Immature natural killer cell (primary cell): ENCODE measurements around the gene RHCG. TPM values are rescaled to one million over a fixed set of nuclear protein-coding genes. Genes with fewer than 3 reads are reported as not detected.
A peak's percentile ranks its signal among the peaks of the same experiment; 100 is the strongest.

ENCODE experiments used
- DNase-seq, 3 donors: peaks; one replicate each; pipeline ENCODE4 v3.0.0; 2022; ENCODE audit warnings: mixed read lengths in 1 of 3
- H3K27ac Mint-ChIP-seq, 6 donors: one replicate each; pipeline ENCODE4 v1.8.0; 2020; ENCODE audit warnings: mixed read lengths in 6 of 6, mild to moderate bottlenecking in 5 of 6, inconsistent platforms in 4 of 6, moderate library complexity in 3 of 6
- H3K27me3 Mint-ChIP-seq, 3 donors: one replicate each; pipeline ENCODE4 v1.8.0; 2020 to 2021; ENCODE audit warnings: low read depth in 3 of 3, mild to moderate bottlenecking in 3 of 3, mixed read lengths in 3 of 3, moderate library complexity in 3 of 3, inconsistent platforms in 1 of 3
- H3K36me3 Mint-ChIP-seq, 3 donors: one replicate each; pipeline ENCODE4 v1.8.0; 2020; ENCODE audit warnings: mixed read lengths in 3 of 3, inconsistent platforms in 2 of 3, mild to moderate bottlenecking in 2 of 3
- H3K4me1 Mint-ChIP-seq, 2 donors: one replicate each; pipeline ENCODE4 v1.8.0; 2020; ENCODE audit warnings: inconsistent platforms in 2 of 2, mild to moderate bottlenecking in 2 of 2, mixed read lengths in 2 of 2, moderate library complexity in 1 of 2
- H3K4me3 Mint-ChIP-seq, 5 donors: one replicate each; pipeline ENCODE4 v1.8.0; 2020; ENCODE audit warnings: mild to moderate bottlenecking in 5 of 5, mixed read lengths in 5 of 5, inconsistent platforms in 3 of 5, moderate library complexity in 3 of 5
- H3K9me3 Mint-ChIP-seq, 6 donors: one replicate each; pipeline ENCODE4 v1.8.0; 2020; ENCODE audit warnings: mild to moderate bottlenecking in 6 of 6, mixed read lengths in 6 of 6, inconsistent platforms in 4 of 6, moderate library complexity in 3 of 6
- polyA plus RNA-seq, 3 donors: library from polyadenylated mRNA; unstranded; fragments of 300-500 nt; fragmentation: Illumina TruSeq; gene quantifications; one replicate each; pipeline ENCODE4 v1.2.3, GENCODE V29; 2021

RHCG gene
- polyA plus RNA-seq, result not detected

DNA sequence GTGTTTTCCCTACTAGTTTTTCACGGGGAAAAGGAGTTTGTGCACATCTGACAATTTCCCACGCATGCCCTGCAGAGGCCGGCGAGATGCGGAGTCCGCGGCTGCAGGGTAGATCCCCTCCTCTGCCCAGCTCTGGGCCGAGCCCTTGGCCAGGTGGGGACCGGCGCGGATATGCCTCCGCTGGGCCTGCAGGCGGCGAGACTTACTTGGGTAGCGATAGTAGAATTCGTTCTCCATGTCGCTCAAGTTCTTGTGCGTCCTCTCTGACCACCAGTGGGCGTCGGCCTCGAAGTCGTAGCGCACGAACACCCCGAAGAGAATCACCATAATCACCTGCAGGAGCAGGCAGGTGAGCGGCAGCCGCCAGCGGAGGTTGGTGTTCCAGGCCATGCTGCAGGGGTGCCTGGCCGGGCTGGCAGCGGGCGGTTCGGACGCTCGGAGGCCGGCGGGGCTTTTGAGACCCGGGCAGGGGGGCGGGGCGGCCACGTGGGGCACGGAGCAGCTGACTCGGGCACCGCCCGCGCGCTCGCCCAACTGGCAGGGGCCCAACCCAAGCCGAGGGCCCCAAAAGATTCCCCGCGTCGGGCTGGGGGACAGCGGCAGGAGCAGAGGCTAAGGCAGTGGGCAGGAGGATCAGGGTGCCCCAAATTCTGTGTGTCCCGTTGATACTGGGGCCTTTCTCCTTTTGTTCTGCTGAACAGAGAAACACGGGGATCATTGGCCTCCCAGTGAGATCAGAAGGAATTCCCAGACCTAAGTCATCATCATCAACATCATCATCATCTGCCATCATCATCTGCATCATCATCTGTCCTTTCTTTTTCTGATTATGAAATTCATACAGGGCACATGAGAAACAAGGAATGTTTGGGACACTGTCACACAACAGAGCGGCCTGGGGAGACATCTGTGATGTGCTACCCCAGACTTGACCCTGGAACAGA lies at the start of gene RHCG:
TSS of gene RHCG (minus strand) at position 429 of the 944 bp plus-strand sequence. CDS start at position 390, 39 bp downstream.
- Mint-ChIP-seq H3K36me3 (no peaks in the 10 kb centered on the region), H3K4me3 (peak within 1 kb of the TSS; percentile 55 to 78 (median 59)), H3K27ac (no peak within 1 kb of the TSS), H3K27me3 (peaks cover 8 to 17% (median 12%) of the 10 kb centered on the region in 3 donors), H3K4me1 (peaks cover 10 to 26% of the 10 kb centered on the region in 2 donors), H3K9me3 (peaks cover 0 to 1% (median 0%) of the 10 kb centered on the region in 6 donors)
- DNase-seq, result no peak

- Mint-ChIP-seq H3K27me3 (peaks cover 1 to 12% (median 10%) of the 10 kb centered on the region in 3 donors), H3K36me3 (peaks cover 0 to under 1% (median under 1%) of the 10 kb centered on the region in 3 donors), H3K4me1 (no peaks in the 10 kb centered on the region), H3K27ac (no peak overlapping the region), H3K9me3 (no peaks in the 10 kb centered on the region), H3K4me3 (peak overlapping the region in 1 of 5 donors; percentile 2)
- DNase-seq, result no peak
These were observed 47.0 kb upstream of the RHCG start for GRCh38 chr15:89543389-89543788.

DNA sequence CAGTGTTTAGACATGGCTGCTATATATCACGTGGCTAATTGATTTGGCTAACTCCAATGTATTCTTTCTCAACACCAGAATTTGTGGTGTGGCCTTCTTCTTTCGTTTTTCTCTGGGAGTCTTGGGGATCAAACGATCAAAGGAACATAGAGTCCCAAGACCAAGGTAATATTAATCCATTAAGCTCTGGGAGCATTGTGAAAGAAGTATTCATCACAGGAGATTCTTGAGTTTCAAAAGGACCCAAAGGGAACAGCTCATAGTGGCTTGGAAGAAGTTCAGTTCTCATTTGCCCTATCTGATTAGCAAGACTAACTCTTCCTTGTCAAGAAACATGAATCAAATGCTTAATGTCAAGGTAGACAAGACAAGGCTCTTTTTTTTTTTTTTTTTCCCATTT lies 46.0 kb upstream of the RHCG start:
- Mint-ChIP-seq H3K27ac (no peak overlapping the region), H3K4me1 (no peaks in the 10 kb centered on the region), H3K27me3 (peaks cover 3 to 17% (median 16%) of the 10 kb centered on the region in 3 donors), H3K9me3 (peaks cover 3 to 10% (median 8%) of the 10 kb centered on the region in 6 donors), H3K36me3 (peaks cover 0 to 7% (median 6%) of the 10 kb centered on the region in 3 donors), H3K4me3 (no peak overlapping the region)
- no peak for DNase-seq

GRCh38 chr15:89539027-89539426 lies 42.6 kb upstream of the RHCG start:
- Mint-ChIP-seq H3K4me1 (no peaks in the 10 kb centered on the region), H3K36me3 (peaks cover 0 to 7% (median 6%) of the 10 kb centered on the region in 3 donors), H3K27ac (no peak overlapping the region), H3K27me3 (peaks cover 6 to 18% (median 16%) of the 10 kb centered on the region in 3 donors), H3K4me3 (no peak overlapping the region), H3K9me3 (peaks cover 3 to 14% (median 9%) of the 10 kb centered on the region in 6 donors)
- DNase-seq, result no peak

DNA sequence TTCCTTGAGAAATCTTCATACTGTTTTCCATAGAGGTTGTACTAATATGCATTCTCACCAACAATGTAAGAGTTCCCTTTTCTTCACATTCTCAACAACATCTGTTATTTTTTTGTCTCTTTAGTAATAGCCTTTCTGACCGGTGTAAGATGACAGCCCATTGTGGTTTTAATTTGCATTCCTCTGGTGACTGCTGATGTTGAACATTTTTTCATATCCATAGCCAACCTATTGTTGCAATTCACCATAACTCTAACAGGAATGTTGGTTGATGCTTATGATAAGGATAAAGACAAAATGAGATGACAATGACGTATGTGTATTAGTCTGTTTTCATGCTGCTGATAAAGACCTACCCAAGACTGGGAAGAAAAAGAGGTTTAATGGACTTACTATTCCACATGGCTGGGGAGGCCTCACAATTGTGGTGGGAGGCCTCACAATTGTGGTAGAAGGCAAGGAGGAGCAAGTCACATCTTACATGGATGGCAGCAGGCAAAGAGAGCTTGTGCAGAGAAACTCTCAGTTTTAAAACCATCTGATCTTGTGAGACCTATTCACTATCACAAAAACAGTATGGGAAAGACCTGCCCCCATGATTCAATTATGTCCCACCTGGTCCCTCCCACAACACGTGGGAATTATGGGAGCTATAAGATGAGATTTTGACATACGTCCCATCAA lies 37.6 kb upstream of the RHCG start:
- H3K4me3 Mint-ChIP-seq, result no peak overlapping the region
- no peaks in the 10 kb centered on the region for H3K4me1 Mint-ChIP-seq
- no peak for DNase-seq
- H3K9me3 Mint-ChIP-seq, result peaks cover 3 to 14% (median 9%) of the 10 kb centered on the region in 6 donors
- no peak overlapping the region for H3K27ac Mint-ChIP-seq
- peaks cover 5 to 10% (median 9%) of the 10 kb centered on the region in 3 donors for H3K27me3 Mint-ChIP-seq
- peaks cover 0 to 7% (median 6%) of the 10 kb centered on the region in 3 donors for H3K36me3 Mint-ChIP-seq

DNA sequence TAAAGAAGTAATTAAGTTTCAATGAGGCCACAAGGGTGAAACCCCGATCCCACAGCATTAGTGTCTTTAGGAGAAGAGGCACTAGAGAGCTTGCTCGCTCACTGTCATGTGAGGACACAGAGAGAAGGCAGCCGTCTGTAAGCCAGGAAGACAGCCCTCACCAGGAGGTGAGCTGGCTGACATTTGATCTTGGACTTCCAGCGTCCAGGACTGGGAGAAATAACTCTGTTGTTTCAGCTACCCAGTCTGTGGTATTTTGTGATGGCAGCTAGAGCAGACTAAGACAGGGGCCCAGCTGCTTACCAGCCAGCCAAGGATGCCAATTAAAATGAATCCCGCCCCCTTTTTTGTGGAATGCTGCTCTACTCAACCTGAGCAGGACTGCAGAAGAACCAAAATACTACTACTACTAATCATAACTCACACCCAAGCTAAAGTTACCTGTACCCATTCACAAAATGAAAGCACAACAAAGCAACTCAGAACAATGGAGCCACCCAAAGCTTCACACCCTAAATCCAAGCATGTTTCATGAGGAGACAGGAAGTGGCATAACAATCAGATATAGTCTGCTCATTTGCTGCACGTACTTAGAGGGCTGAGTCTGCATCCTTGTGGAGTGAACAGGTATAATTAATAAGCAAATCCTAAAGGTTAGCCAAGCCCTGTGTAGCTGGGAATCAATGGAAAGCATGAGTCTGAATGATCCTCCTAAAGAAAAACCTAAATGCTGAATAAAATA lies 35.6 kb upstream of the RHCG start:
- Mint-ChIP-seq H3K36me3 (no peaks in the 10 kb centered on the region), H3K27ac (no peak overlapping the region), H3K4me3 (no peak overlapping the region), H3K9me3 (peaks cover 0 to 4% (median 0%) of the 10 kb centered on the region in 6 donors), H3K27me3 (peaks cover 3 to 6% (median 4%) of the 10 kb centered on the region in 3 donors), H3K4me1 (no peaks in the 10 kb centered on the region)
- no peak for DNase-seq

- peaks cover 2 to 4% (median 4%) of the 10 kb centered on the region in 3 donors for H3K27me3 Mint-ChIP-seq
- DNase-seq, result no peak
- no peaks in the 10 kb centered on the region for H3K4me1 Mint-ChIP-seq
- H3K9me3 Mint-ChIP-seq, result peaks cover 0 to 1% (median 0%) of the 10 kb centered on the region in 6 donors
- no peak overlapping the region for H3K4me3 Mint-ChIP-seq
- H3K36me3 Mint-ChIP-seq, result no peaks in the 10 kb centered on the region
- H3K27ac Mint-ChIP-seq, result no peak overlapping the region
These were observed 34.6 kb upstream of the RHCG start for GRCh38 chr15:89530976-89531375.

DNA sequence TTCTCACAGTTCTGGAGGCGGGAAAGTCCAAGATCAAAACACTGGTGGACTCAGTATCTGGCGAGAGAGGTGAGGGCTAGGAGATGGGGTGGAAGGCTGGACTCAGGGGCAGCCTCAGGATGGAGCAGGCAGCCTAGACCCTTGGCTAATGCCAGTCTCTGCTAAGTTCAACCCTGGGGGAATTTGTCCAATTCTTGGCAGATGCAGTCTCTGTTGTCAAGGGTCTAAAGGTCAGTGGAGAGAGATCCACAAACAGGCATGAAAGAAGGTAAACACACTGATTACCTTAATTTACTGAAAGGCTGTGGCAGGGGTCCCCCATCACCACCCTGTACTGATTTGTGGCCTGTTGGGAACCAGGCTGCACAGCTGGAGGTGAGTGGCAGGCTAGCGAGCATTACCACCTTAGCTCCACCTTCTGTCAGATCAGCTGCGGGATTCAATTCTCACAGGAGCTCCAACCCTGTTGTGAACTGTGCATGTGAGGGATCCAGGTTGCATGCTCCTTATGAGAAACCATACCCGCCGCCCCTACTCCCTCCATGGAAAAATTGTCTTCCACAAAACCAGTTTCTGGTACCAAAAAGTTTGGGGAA lies 32.5 kb upstream of the RHCG start:
- Mint-ChIP-seq H3K9me3 (no peaks in the 10 kb centered on the region), H3K36me3 (no peaks in the 10 kb centered on the region), H3K4me1 (no peaks in the 10 kb centered on the region), H3K27ac (no peak overlapping the region), H3K4me3 (no peak overlapping the region), H3K27me3 (peaks cover 1 to 2% (median 2%) of the 10 kb centered on the region in 3 donors)
- DNase-seq, result no peak

- Mint-ChIP-seq H3K4me1 (no peaks in the 10 kb centered on the region), H3K4me3 (no peak overlapping the region), H3K27me3 (peaks cover 1 to 4% (median 4%) of the 10 kb centered on the region in 3 donors), H3K9me3 (no peaks in the 10 kb centered on the region), H3K27ac (no peak overlapping the region), H3K36me3 (no peaks in the 10 kb centered on the region)
- DNase-seq, result no peak
These were observed 30.4 kb upstream of the RHCG start for GRCh38 chr15:89526601-89527441.

DNA sequence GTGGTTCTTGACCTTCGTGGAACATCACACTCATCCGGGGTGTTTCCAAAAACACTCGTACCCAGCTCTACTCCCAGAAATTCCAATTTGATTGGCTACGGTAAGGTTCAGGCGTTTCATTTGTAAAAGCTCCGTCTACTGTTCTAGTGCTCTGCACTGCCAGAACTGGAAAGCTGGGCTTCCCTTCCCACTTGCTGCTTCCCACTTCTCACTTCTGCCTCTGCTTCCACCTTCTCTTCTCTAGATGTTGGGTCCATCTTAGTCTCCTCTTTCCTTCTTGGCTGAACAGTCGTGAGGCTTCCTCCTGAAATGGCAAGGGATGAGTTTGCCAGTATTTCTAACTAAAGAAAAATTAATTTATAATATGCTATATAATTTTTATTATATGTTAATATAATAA lies 29.8 kb upstream of the RHCG start:
- H3K9me3 Mint-ChIP-seq, result no peaks in the 10 kb centered on the region
- no peaks in the 10 kb centered on the region for H3K4me1 Mint-ChIP-seq
- peaks cover 1 to 4% (median 4%) of the 10 kb centered on the region in 3 donors for H3K27me3 Mint-ChIP-seq
- DNase-seq, result no peak
- no peaks in the 10 kb centered on the region for H3K36me3 Mint-ChIP-seq
- no peak overlapping the region for H3K27ac Mint-ChIP-seq
- H3K4me3 Mint-ChIP-seq, result no peak overlapping the region

GRCh38 chr15:89524184-89524583 lies 27.8 kb upstream of the RHCG start:
- H3K27ac Mint-ChIP-seq, result no peak overlapping the region
- no peaks in the 10 kb centered on the region for H3K36me3 Mint-ChIP-seq
- H3K4me1 Mint-ChIP-seq, result no peaks in the 10 kb centered on the region
- peaks cover 1 to 6% (median 4%) of the 10 kb centered on the region in 3 donors for H3K27me3 Mint-ChIP-seq
- no peak overlapping the region for H3K4me3 Mint-ChIP-seq
- peaks cover 0 to 4% (median 0%) of the 10 kb centered on the region in 6 donors for H3K9me3 Mint-ChIP-seq
- DNase-seq, result no peak

DNA sequence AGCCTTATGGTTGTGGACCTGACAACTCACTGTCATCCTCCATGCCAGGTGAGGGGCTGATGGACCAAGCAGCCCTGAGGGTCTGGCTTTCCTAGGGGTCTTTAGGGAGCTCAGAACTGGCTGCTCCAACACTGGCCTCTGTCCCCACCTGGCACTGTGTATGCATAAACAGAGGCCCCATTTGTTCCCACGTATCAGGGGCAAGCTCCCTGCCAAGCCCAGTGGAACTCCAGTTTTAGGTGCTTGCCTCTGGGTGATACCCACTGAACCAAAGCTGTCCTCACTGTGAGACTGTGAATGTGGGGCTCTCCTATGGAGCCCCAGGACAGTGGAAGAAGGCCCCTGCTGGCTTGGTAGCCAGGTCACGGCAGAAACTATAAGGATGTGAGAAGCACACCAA lies 26.7 kb upstream of the RHCG start:
- H3K9me3 Mint-ChIP-seq, result peaks cover 0 to 4% (median 0%) of the 10 kb centered on the region in 6 donors
- no peaks in the 10 kb centered on the region for H3K4me1 Mint-ChIP-seq
- peaks cover 3 to 6% (median 4%) of the 10 kb centered on the region in 3 donors for H3K27me3 Mint-ChIP-seq
- DNase-seq, result no peak
- H3K36me3 Mint-ChIP-seq, result no peaks in the 10 kb centered on the region
- no peak overlapping the region for H3K4me3 Mint-ChIP-seq
- no peak overlapping the region for H3K27ac Mint-ChIP-seq
